C1 segment of cervical spinal cord (tissue), 14 donors: Measurements from ENCODE around the gene COL12A1.
"Not testable (repeated sequence)": the region's sequence is repeated elsewhere in the genome, so short reads cannot be mapped to it uniquely, and the experiment has no call there.

ENCODE experiments used
- DNase-seq, 14 donors: peaks; one replicate each; lab custom pipeline; 2025; lab: John Stamatoyannopoulos, UW

COL12A1 gene

DNA sequence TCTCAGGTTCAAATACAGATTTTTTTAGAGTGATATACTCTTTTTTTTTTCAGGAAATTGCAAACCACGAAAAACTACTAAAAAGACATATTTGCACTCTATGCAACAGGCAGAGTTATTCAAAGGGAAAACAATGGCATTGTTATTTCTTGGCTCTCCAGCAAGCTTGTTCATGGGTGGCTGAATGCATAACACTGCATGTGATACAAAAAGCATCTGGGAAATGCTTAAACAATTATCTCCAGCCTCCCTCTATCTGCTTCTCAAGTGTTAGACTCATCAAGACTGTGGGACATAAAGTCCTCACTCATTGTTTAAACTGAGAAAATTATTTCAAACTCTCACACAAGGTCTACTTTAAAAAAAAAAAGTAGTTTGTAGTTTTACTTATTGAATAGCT is 7.3 kb upstream of the COL12A1 start:
- DNase-seq: no peak

DNA sequence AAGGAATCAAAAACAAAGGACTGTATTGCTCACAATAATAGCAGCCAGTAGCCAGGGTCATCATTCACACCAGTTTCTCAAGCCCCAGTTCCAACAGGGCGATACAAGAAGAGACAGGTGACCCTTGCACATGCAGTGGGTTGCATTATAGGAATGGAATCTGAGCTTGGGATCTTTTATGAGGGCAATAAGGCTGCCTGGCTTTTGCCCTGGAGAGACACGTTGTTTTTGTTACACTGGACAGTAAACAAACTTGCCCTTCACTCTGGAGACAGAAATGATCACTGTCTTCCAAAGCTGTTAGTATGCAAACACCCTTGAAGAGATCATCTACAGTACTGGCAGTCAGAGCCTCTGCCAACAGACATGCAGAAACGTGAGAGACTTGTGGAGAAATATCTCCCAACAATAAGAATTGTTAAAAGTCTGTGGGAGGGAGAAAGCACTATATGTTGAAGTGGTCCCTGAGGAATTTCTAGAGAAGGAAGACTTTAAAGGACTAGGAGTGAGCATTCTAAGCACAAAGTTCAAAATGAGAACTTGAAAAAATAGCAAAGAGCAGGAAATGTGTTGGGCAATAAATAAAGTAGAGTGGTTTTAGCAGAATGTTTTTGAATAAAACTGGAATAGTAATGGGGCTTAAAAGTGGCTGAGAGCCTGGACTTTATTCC is 6.2 kb upstream of the COL12A1 start:
- no peak for DNase-seq

DNA sequence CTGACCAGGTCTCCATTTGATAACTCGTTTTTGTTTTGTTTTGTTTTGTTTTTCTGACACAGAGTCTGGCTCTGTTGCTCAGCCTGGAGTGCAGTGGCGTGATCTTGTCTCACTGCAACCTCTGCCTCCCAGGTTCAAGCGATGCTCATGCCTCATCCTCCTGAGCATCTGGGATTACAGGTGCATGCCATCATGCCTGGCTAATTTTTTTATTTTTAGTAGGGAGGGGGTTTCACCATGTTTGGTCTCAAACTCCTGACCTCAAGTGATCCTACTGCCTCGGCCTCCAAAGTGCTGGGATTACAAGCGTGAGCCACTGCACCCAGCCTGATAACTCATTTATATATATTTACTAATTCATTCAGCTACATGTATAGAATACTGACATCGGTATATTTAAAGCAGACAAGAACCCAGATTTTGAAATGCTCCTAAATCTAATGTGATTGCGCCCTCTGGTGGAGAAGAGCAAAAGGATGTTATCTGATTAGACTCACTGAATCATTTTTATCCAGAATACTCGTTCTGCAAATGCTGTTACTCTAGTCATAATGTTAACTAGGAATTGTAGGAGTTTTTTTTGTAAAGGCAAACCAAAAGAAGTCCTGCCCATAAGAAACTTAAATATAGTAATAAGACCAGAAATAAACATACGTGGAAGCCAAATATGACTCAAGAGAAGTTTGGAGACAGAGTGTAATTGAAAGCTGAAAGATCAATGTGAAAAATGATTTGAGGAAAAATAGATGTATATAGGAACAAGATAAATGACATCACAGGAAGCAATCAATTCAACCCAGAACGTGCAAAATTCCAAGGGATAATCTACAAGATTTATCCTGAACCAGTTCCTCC is 5.3 kb upstream of the COL12A1 start:
- peak in 3 of 14 donors; percentile 10 to 25 (median 11) for DNase-seq

GRCh38 chr6:75209184-75209723 is 3.4 kb upstream of the COL12A1 start:
- no peak for DNase-seq

DNA sequence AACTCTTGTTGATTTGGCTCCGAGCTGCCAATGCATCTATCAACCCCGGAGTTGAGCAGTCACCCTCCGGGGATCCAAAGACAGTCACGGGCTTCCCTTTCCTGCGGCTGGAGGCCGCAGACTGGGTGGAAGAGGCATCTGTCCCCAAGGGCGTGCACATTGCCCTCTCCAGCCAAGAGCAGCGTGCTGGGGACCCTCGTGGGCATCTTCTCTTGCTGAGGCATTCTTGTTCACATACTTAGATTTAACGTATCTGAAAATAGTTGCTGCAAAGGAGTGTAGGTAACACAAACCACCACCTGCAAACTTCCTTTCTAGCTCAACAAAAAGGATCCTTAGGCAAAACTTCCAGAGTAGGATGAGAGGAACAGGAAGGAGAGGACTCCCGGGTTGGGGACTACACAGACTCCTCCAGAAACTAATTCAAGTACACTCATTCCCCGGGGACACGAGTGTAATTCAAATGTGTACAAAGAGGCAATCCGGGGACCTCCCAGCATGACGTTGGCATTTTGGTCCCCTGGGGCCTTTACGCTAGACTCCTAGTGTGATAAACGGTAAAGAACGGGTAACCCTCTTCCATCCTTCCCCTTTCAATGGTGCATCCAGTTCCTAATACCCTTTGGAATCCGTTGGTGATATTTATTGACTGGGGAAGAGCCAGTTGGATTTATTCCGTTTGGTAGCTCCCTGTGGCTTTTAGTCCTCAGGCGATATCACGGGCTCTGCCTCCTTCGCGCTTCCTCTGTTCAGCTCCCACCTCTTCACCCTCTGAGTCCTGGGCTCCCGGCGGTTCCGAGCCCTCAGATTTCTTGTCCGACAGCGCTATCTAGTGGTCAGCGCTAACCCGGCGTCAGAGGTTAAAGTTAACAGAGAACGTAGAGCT is 2.7 kb upstream of the COL12A1 start:
- DNase-seq: peak in 11 of 14 donors; percentile 28 to 77 (median 67)

- DNase-seq: no peak
Measured at GRCh38 chr6:75206576-75207342, 906 bp upstream of the COL12A1 start.

DNA sequence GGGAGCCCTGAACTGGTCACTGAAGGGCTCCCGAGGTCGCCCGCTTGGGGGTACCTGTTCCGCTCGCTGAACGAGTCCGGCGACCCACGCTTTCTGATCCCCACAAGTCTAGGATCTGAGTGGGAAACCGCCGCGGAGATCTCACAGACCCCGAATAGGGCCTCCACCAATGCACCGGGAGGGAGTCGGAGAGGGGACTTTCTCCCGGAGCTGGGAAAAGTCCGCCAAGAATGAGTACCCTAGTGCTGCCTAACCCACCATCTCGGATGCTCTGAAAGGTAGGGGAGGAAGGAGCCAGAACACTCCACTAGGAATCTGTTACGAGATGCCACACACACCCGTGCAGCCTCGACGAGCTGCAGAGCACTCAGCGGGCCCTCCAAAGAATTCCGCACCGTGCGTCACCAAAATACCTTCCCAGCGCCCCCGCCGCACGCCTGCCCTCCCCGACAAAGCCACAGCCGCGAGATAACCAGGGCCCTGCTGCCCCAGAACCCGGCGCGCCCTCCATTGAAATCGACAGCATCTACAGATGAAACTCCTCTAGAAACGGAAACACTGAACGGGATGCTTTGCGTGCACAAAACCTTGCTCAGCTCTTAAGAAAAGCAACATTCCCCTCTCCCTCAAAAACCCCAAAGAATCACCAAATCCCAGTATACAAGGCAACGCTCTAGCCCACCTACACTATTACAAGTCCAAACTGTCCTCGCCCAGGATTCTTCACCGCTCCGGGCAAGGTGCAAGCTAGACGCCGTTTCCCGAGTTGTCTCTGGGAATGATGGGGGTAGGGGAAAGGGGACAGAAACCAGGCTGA is 686 bp downstream of the COL12A1 start:
- no peak for DNase-seq

- DNase-seq: peak in 5 of 14 donors; percentile 3 to 18 (median 12)
Measured at GRCh38 chr6:75204217-75204958, 1.5 kb downstream of the COL12A1 start.

- DNase-seq: no peak
Measured at GRCh38 chr6:75203721-75204120, 2.1 kb downstream of the COL12A1 start.

- DNase-seq: no peak
Measured at GRCh38 chr6:75202676-75203131, 3.1 kb downstream of the COL12A1 start.

DNA sequence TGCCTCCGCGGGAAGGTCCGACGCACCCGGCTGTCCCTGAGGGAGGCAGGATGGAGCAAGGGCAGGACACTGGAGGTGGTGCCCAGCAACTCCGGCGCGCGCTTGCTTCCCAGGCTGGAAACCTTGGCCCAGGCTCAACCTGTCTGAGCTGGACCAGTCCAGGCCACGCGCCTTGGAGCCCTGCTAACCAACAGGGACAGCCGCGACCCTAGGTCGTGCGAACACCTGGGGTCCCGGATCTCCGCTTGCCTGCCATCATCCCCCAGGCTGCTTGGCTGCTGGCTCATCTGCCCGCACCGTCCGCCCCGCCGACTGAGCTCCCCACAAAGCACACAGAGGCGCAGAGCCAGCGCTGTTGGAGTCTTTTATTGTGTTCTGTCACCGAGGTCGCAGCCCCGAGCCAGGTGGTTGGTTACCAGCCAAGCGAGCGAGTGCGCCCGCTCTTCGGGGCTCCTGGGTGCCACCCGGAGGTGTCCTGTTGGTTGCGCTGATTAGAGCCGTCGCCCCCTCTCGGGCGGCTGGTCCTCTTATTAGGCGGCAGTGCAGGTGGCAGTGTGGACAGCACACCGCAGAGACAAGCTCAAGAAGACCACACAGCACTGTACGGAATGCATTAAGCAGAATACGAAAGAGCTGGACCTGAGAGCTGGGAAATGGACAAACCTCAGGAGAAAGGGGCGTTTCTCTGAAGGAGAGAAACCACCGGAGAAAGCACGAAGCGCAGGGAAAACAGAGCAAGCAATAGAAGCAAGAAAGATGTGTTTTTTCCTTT is 3.8 kb downstream of the COL12A1 start:
- DNase-seq: no peak

DNA sequence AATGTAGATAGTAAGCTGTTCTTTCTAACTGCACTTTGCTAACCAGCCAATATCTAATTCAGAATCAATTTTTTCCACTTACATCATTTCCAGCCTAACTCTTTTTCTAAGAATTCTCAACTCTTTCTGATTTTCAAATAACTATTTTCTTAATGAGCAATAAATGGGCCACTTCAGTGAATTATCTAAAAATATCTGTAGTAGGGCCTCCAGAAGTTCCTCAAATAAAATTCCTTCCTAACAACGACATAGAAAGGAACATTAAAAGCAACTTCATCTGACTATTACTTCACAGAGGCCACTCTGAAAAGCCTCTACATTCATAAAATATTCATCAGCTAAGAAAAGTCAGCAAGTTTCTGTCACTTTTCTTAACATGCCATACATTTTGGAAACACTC is 4.8 kb downstream of the COL12A1 start:
- no peak for DNase-seq

- no peak for DNase-seq
Measured at GRCh38 chr6:75199889-75200288, 6.0 kb downstream of the COL12A1 start.

- no peak for DNase-seq
Measured at GRCh38 chr6:75196081-75196687, 9.7 kb downstream of the COL12A1 start.

DNA sequence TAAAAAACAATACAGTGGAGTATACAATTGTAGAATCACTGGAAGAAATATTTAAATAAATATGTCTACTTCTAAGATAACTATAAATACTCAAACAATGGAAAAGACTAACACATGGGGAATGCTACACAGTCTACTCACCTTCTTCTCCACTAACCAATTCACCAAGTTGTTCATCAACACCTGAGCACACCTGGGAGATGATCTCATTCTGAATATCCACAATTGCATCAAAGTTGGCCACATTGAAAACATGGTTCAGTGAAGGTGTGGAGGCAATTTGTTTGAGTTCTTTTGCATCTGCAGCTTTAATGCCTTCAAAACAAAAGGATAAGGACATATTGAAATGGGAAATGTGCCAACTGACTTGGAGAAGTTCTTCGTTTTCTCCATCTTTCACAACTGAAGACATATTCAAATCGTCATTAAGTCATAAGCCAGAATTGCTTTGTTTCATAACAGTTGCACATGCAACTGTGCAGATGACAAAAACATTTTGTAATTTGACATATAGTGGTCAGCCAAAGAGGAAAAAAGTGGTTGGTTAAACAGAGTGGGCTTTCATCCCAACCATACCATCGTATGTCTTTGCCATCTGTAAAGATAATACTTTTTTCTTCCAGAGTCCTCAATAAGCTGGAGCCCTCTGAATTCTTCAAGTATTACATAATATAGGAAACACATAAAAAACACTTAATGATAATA is 17.5 kb downstream of the COL12A1 start:
- DNase-seq: no peak

DNA sequence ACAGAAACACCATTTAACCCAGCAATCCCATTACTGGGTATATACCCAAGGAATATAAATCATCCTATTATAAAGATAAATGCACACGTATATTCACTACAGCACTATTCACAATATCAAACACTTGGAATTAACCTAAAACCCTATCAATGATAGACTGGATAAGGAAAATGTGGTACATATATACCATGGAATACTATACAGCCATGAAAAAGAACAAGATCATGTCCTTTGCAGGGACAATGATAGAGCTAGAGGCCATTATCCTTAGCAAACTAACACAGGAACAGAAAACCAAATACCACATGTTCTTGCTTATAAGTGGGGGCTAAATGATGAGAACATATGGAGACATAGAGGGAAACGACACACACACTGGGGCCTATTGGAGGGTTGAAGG is 19.3 kb downstream of the COL12A1 start:
- not testable (repeated sequence) for DNase-seq

DNA sequence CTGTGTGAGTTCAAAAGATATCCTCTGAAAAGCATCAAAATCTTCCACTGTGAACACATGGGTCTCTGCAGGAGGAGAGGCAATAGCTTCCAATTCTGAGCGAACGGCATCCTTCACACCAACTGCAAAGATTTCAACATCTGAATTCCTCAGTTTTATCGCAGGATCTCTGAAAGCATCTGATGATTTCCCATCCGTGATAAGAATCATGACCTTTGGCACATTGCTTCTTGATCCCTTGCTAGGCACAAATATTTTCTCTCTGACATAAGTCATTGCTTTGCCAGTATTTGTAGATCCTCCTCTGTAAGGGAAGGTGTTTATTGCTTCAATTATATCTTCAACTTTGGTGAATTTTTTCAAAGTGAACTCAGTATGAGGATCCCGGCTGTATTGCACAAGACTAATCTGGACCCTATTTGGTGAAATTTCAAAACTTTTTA is 22.7 kb downstream of the COL12A1 start:
- DNase-seq: no peak
